Measurements from ENCODE around the gene IFIH1.

DNA sequence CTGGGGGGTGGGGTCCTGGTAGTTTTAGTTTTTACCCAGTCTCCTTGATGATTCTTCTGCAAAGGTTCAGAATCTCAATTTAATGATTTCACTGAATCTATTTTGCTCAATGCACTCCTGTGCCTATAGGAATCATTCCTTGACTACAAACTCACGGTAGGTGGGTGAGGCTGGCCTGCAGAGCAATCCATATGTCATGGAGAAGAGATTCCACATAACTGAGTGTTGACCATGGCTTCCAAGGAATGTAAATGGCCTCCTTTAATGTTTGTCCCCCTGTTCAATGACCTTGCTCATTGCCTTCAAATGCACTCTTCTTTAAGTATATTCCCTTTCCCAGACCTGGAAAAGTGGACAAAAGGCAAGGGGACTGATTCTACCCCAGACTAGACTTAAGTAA lies 87.7 kb downstream of the IFIH1 start:
- TF ChIP-seq, protein P1, sequence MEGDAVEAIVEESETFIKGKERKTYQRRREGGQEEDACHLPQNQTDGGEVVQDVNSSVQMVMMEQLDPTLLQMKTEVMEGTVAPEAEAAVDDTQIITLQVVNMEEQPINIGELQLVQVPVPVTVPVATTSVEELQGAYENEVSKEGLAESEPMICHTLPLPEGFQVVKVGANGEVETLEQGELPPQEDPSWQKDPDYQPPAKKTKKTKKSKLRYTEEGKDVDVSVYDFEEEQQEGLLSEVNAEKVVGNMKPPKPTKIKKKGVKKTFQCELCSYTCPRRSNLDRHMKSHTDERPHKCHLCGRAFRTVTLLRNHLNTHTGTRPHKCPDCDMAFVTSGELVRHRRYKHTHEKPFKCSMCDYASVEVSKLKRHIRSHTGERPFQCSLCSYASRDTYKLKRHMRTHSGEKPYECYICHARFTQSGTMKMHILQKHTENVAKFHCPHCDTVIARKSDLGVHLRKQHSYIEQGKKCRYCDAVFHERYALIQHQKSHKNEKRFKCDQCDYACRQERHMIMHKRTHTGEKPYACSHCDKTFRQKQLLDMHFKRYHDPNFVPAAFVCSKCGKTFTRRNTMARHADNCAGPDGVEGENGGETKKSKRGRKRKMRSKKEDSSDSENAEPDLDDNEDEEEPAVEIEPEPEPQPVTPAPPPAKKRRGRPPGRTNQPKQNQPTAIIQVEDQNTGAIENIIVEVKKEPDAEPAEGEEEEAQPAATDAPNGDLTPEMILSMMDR (IDR thresholded peaks at IDR 0.05): no peak
- no peak for TF ChIP-seq ZFX (IDR thresholded peaks at IDR 0.05; ENCODE audit: borderline replicate concordance)
